HG02981 (cell line): ENCODE measurements around the gene HSPB6.
A peak's percentile ranks its signal among the peaks of the same experiment; 100 is the strongest.

ENCODE experiments used
- ATAC-seq: cut with Tn5 transposase; IDR thresholded peaks from one replicate; pipeline ENCODE4 v1.9.1; 2021; ENCODE audit warnings: mild to moderate bottlenecking, moderate library complexity; ENCODE audit not compliant: unreplicated experiment

HSPB6 gene

DNA sequence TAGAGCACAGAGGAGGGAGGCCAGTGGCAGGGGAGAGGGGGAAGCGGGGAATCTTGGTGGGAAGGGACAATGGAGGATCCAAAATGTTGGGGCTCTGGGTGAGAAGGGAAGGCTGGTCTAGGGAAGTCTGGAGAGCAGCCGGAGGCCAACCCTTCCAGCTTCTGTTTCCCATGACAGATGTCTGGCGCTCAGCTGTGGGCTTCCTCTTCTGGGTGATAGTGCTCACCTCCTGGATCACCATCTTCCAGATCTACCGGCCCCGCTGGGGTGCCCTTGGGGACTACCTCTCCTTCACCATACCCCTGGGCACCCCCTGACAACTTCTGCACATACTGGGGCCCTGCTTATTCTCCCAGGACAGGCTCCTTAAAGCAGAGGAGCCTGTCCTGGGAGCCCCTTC is 10.3 kb downstream of the HSPB6 start:
- no peak for ATAC-seq

GRCh38 chr19:35746087-35746462 is 10.8 kb downstream of the HSPB6 start:
- ATAC-seq, result no peak

- peak; percentile 37 for ATAC-seq
Observed at GRCh38 chr19:35745328-35746086, 11.3 kb downstream of the HSPB6 start, which contains the start of the genes PSENEN and U2AF1L4. Gene PSENEN (plus strand): TSS chr19:35745651. CDS start chr19:35745931, 280 bp downstream. Gene U2AF1L4 (minus strand): TSS chr19:35745418. CDS start chr19:35745391, 27 bp downstream.

DNA sequence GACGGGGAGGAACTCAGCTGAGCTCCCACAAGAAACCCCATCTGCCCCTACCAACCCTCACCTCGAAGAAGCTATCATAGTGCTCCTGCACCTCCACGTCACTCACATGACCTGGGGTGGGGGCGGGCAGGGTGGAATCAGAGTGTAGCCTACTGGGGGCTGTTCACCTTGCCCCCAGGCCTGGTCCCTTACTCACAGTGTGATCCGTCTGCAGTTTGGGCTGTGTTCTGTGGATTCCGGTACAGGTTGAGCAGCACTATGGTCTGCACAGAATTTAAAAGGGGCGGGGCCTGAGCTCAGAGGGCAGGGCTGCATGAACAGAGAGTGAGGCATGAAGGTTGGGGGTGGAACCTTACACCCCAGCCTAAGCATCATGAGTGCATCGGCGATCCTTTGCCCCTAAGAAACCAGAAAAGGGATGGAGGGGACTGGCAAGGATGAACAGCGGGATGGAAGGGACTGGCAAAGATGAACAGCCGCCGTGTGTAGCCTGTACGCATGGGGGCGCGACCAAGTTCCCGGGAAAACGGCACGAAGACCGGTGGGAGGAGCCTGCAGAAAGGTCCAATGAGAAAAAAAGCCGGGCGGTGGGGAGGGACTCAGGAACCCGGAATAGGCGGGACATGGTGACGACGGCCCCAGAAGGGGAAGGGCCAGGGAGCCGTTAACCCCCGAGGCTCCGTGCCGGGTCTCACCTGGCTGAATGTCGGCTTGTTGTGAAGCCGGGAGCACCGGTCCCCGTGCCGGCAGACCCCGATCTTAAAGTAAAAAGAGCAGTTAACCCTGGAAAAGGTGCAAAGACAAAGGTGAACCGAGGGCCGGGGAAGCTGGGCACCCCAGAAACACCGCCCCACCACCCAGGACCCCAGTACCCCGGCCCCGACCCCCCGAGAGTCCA is 12.2 kb downstream of the HSPB6 start:
- ATAC-seq, result peak; percentile 33

- no peak for ATAC-seq
Observed at GRCh38 chr19:35743640-35744429, 13.0 kb downstream of the HSPB6 start.

GRCh38 chr19:35742121-35742724 is 14.6 kb downstream of the HSPB6 start, which contains the start of gene IGFLR1:
Gene IGFLR1 (minus strand): TSS chr19:35742452. CDS start chr19:35741180, 1,272 bp downstream.
- ATAC-seq, result no peak

GRCh38 chr19:35741203-35741515 is 15.7 kb downstream of the HSPB6 start:
- no peak for ATAC-seq

DNA sequence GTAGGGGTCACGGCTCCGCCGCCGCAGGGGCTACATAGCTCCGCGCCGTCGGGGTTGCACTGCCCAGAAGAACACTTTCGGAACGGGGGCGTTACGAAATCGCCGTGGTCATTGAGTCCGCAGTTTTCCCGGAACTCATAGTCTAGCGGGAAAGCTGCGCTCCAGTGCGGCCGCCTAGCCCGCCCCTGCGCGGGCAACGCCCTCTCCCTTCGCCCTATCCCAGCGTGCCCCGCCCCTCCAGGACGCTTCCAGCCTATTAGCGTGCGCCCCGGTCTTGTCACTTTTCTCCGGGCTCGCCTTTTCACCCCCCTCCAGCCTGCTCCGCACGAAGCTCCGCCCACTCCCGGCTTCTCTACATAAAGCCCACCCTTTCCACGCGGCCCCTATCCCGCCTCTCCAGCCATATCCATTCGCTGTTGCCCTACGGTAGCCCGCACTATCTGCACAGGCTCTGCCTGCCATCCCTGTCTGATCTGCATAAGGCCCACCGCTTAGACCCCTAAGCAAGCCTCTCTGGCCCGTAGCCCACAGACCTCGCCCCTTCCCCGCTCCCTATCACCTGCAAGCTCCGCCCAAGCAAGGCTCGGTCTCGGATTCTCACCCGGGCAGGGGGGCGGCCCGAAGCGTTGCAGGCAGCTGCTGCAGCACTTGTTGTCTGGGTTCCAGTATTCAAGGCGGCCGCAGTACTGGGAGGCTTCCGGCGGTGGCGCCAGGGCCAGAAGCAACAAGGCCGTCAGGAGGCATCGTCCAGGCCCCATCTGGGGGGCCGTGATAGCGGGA is 16.2 kb downstream of the HSPB6 start:
- peak; percentile 54 for ATAC-seq

DNA sequence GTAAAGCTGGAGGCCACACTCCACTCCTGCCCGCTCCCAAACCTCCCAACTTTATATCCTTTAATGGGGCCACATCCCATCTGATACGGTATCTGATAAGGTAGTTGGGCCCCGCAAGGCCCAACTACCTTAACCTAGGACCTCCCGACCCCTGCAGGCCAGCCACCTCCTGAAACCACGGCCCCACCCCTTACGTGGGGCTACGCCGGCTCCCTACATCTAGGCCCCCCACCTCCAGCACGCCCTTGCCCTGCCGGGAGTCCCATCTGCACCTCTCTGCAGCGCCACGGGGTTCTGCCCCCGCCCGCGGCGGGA is 16.8 kb downstream of the HSPB6 start:
- ATAC-seq, result peak; percentile 7

GRCh38 chr19:35739275-35740107 is 17.3 kb downstream of the HSPB6 start:
- ATAC-seq, result no peak

- ATAC-seq, result no peak
Observed at GRCh38 chr19:35738887-35739229, 18.0 kb downstream of the HSPB6 start.

- ATAC-seq, result no peak
Observed at GRCh38 chr19:35738021-35738886, 18.6 kb downstream of the HSPB6 start.

GRCh38 chr19:35736913-35737886 is 19.6 kb downstream of the HSPB6 start:
- no peak for ATAC-seq

GRCh38 chr19:35734889-35735288 is 21.9 kb downstream of the HSPB6 start:
- ATAC-seq, result no peak

GRCh38 chr19:35734273-35734672 is 22.6 kb downstream of the HSPB6 start:
- no peak for ATAC-seq

DNA sequence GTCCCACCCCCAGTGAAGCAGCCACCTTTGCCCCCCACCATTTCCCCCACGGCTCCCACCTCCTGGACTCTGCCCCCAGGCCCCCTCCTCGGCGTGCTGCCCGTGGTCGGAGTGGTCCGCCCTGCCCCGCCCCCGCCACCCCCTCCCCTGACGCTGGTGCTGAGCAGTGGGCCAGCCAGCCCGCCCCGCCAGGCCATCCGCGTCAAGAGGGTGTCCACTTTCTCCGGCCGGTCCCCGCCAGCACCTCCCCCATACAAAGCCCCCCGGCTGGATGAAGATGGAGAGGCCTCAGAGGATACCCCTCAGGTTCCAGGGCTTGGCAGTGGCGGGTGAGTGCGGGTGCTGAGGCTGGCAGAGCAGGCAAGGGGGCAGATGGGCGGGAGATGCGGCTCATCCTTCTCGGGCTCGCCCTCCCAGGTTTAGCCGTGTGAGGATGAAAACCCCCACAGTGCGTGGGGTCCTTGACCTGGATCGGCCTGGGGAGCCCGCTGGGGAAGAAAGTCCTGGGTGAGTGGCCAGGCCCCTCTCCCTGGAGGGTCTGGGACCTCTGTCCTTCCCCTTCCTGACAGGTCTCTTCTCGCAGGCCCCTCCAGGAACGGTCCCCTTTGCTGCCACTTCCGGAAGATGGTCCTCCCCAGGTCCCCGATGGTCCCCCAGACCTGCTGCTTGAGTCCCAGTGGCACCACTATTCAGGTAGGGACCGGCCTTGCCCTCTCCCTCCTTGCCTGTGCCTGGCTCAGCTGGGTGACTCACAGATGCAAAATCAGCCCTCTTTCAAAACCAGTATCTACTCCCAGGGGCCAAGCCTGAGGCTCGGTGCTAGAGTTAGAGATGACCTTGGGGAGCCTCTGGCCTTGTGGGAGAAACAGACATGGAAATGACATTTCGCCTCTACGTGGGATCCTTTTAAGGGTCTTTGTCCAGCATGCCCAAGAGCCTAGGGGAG is 23.4 kb downstream of the HSPB6 start:
- no peak for ATAC-seq
